Pericardium fibroblast (primary cell): ENCODE data around the gene HIPK4. TPM values are rescaled to one million over a fixed set of nuclear protein-coding genes. Genes with fewer than 3 reads are reported as not detected.

Experiments used
- total RNA-seq: library from RNA; depleted of rRNA; stranded (reverse); fragments of >200 nt; gene quantifications from 2 replicates; pipeline ENCODE4 v1.2.3, GENCODE V29; 2015

The HIPK4 gene, protein sequence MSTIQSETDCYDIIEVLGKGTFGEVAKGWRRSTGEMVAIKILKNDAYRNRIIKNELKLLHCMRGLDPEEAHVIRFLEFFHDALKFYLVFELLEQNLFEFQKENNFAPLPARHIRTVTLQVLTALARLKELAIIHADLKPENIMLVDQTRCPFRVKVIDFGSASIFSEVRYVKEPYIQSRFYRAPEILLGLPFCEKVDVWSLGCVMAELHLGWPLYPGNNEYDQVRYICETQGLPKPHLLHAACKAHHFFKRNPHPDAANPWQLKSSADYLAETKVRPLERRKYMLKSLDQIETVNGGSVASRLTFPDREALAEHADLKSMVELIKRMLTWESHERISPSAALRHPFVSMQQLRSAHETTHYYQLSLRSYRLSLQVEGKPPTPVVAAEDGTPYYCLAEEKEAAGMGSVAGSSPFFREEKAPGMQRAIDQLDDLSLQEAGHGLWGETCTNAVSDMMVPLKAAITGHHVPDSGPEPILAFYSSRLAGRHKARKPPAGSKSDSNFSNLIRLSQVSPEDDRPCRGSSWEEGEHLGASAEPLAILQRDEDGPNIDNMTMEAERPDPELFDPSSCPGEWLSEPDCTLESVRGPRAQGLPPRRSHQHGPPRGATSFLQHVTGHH
- 0.17 TPM in 1 of 2 replicates, not detected in the other for total RNA-seq

DNA sequence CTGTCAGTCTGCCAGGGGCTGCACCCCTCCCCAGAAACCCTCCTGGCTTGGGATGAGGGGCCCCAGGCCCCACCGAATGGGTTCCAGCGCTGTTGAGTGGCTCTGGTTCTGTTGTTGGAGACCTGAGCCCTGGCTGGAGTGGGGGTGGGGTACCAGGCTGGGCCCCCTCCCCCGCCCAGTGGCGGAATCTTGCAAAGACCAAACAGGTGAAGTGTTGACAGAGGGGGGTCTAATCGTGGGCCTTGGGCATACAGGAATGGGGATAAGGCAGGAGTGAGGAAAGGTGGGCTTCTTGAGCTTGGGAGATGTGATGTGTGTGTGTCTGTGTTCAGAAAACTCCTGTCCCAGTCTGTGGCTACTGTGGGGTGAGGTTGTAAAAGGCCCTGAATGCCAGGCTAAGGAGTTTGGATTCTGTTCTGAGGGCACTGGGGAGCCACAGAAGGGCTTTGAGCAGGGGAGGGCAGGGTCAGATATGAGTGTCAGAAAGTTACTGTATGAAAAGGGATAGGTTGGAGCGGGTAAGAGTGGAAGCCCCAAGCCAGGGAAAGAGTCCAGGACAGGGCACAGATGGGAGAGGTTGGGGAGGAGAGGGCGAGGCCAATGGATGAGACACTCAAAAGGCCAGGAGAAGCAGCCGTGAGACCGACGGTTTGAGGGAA lies at the start of gene HIPK4:
Gene HIPK4, minus strand, starts transcription at position 98 of the 659 bp plus-strand sequence. CDS start 279 bp downstream, outside the sequence.

DNA sequence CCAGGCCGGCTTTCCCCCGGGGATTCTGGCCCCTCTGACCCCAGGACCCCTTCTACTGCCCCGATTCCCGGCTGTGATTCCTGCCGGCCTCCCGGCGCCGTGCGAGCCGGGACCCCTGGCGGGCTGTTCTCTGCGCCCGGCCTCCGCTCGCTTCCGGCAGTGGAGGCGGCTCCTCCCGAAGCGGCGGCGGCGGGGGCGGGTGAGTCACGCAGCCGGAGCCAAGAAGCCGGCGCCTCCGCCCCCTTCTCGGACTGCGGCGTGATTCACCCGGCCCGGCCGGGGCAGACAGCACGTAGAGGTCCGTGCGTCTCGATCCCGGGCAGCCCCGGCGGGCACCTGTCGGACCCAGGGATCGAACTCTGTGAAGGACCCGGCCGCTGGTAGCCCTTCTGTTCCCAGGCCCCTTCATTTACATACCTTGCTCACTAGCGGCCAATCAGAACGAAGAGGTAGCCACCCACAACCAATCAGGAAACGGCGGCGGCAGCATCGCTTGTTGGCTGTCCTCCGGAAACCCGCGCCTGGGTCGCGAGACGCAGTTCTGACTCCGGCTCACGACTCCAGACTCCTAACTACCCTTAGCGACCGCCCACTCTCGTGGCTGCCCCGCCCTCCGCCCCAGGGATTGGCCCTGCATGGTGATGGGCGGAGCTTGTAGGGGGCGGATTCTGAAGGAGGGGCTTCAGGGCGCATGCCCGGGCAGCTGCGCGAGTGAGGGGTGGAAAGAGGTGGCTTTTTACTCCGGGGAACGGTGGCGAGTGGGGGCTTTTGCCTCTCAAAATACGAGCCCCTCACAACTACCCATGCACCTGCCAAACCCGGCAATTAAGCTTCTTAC lies 35.7 kb upstream of the HIPK4 start, which contains the start of gene SERTAD1:
Gene SERTAD1, minus strand, starts transcription at position 543 of the 838 bp plus-strand sequence. CDS start 2,446 bp downstream, outside the sequence.

DNA sequence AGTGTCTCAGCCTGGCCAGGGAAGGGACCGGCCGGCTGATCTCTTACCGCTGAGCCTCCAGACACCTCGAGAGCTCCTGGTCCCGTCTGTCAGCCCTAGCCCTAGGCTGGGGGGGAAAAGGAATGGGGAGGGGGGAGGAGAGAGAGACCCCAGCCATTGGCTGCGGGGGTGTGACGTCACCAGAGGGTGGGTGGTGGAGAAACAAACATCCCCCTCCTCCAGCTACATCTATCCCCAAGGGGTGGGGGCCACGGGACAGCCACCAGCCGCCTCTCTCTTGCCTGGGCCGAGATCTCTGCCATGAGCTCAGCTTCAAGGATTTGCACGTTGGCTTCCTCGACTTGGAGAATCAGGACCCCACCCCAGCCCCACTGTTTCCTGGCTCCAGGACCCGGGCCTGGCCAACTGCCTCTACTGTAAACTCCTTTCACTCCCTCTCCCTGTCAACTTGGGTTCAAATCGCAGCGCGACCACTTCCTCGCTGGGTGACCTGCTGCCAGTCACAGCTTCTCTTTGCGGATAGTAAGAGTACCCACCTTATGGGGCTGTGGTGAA lies 23.4 kb upstream of the HIPK4 start, which contains the start of gene PRX:
Gene PRX, minus strand, starts transcription at position 88 of the 555 bp plus-strand sequence. CDS start 5,446 bp downstream, outside the sequence.

DNA sequence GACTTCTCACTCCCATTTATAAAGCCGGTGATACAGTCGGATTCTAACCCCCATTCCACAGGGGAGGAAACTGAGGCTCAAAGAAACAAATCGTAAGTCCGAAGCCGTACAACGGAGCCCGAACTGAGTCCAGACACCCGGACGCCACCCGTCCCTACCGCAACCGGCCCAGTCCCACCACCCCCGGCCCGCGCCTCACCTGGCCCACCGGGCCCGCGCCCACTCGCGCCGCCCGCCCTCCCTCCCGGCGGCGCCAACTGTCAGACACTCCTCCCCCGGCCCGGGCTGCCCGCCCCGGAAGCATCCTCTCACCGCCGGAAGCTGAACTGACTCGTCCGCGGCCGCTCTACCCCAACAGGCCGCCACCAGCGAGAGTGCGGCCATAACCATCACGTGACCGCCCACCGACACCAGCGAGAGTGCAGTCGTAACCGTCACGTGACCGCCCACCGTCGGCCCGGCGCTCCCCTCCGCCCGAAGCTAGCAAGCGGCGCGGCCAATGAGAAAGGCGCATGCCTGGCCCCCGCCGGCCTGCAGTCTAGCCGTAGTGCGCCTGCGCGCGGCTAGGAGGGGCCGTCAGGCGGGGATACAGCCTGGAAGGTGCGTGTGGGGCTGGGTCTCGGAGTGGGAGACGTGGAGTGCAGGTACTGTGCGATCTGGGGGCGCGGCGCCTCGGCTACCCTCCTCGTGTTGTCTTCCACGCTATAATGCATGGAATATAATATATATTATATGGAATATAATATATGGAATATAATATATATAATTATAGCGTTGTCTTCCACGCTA lies 41.7 kb downstream of the HIPK4 start, which contains the start of the genes C19orf47 and PLD3:
Gene C19orf47, minus strand, starts transcription at position 273 of the 789 bp plus-strand sequence. CDS start 6,540 bp downstream, outside the sequence.
Gene PLD3, plus strand, starts transcription at position 571 of the 789 bp plus-strand sequence. CDS start 17,789 bp downstream, outside the sequence.

Other genes with a start within 250 kb of the HIPK4 start
- gene MAP3K10, start 198.8 kb downstream of the HIPK4 start, total RNA-seq, result 6.4 and 8.5 TPM in 2 replicates
- gene TTC9B, start 171.8 kb downstream of the HIPK4 start, total RNA-seq, result not detected in 2 replicates
- gene CCNP, start 163.5 kb downstream of the HIPK4 start, total RNA-seq, result 1.2 TPM in 1 of 2 replicates, not detected in the other
- gene AKT2, start 104.8 kb downstream of the HIPK4 start, total RNA-seq, result 70.4 and 75.0 TPM in 2 replicates
- gene C19orf47, start 41.8 kb downstream of the HIPK4 start, total RNA-seq, result 7.7 and 8.3 TPM in 2 replicates
- gene PLD3, start 41.5 kb downstream of the HIPK4 start, total RNA-seq, result 451 and 532 TPM in 2 replicates
- 3.3 and 7.3 TPM in 2 replicates for gene PRX, start 23.2 kb upstream of the HIPK4 start, total RNA-seq
- 16.7 and 19.5 TPM in 2 replicates for gene SERTAD1, start 35.8 kb upstream of the HIPK4 start, total RNA-seq
- gene SERTAD3, start 54.2 kb upstream of the HIPK4 start, total RNA-seq, result 19.0 and 35.2 TPM in 2 replicates
- gene BLVRB, start 75.6 kb upstream of the HIPK4 start, total RNA-seq, result 114 and 157 TPM in 2 replicates
- gene SPTBN4, start 76.8 kb upstream of the HIPK4 start, total RNA-seq, result 0.47 and 1.4 TPM in 2 replicates
- 35.7 and 46.7 TPM in 2 replicates for gene SHKBP1, start 186.7 kb upstream of the HIPK4 start, total RNA-seq
- 87.1 and 97.0 TPM in 2 replicates for gene LTBP4, start 211.2 kb upstream of the HIPK4 start, total RNA-seq